IPS-20b (cell line): ENCODE data around the gene CADPS.

ENCODE experiments used
- H3K27ac ChIP-seq: one replicate; pipeline ENCODE4 v1.5.1; 2013; ENCODE audit warnings: low read length
- H3K27me3 ChIP-seq: 2 replicates; pipeline ENCODE4 v1.6.1; 2013; ENCODE audit warnings: mild to moderate bottlenecking, low read length, inconsistent platforms; ENCODE audit not compliant: insufficient read depth
- H3K36me3 ChIP-seq: 2 replicates; pipeline ENCODE4 v1.6.1; 2013; ENCODE audit warnings: low read depth, mild to moderate bottlenecking, inconsistent platforms, low read length, moderate library complexity; ENCODE audit not compliant: insufficient read depth
- H3K4me1 ChIP-seq: 2 replicates; pipeline ENCODE4 v1.6.1; 2013; ENCODE audit warnings: mild to moderate bottlenecking, control low read depth, inconsistent platforms, low read length, moderate library complexity; ENCODE audit not compliant: insufficient read depth
- H3K4me3 ChIP-seq: 2 replicates; pipeline ENCODE4 v1.5.1; 2013; ENCODE audit warnings: mild to moderate bottlenecking, low read length, inconsistent platforms
- H3K9ac ChIP-seq: 2 replicates; pipeline ENCODE4 v1.6.1; 2013; ENCODE audit warnings: low read depth, mild to moderate bottlenecking, inconsistent platforms, low read length, moderate library complexity
- H3K9me3 ChIP-seq: 2 replicates; pipeline ENCODE4 v1.6.1; 2013; ENCODE audit warnings: mild to moderate bottlenecking, low read depth, low read length, inconsistent platforms; ENCODE audit not compliant: insufficient read depth

CADPS gene

DNA sequence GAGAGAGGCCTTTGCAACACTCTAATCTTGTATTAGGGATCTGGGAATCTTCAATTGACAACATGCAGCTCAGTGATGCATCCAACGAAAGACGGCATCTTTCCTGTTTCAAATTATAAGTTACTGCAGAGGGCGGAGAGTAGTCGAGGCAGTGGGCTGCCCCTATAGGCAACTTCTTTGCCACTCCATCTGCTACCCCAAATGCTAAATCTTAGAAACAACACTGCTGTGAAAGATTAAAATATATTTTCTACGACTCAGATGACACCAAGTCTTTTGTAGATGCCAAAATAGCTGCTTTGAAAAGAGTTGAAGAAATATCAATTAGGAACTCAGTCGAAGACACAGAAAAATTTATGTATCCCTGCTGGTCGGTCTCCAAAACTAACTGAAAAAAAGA, 340.9 kb downstream of the CADPS start:
- Histone ChIP-seq H3K9ac (no peak overlapping the region), H3K4me1 (peaks cover 21% of the 10 kb centered on the region), H3K27ac (no peak overlapping the region), H3K27me3 (no peaks in the 10 kb centered on the region), H3K36me3 (no peaks in the 10 kb centered on the region), H3K9me3 (no peaks in the 10 kb centered on the region), H3K4me3 (no peak overlapping the region)

DNA sequence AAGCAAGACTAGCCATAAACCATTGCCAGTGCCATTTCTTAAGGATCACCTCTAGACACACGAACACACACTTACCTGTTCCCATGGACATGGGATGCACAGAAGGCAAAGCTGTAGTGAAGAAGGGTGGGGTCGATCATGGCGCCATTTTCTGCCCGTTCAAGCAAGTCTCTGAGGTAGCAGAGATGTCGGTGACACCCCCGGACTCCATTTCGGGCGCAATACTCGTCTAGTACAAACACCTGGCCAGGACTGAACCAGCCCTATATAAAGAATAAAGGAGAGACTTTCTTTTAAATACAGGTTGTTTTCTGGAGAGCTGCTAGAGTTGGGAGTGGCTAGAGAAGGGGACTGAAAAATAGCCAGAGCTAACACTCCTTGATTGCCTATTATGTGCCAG, 342.4 kb downstream of the CADPS start:
- H3K27me3 ChIP-seq = no peaks in the 10 kb centered on the region
- H3K9ac ChIP-seq = no peak overlapping the region
- H3K4me3 ChIP-seq = no peak overlapping the region

DNA sequence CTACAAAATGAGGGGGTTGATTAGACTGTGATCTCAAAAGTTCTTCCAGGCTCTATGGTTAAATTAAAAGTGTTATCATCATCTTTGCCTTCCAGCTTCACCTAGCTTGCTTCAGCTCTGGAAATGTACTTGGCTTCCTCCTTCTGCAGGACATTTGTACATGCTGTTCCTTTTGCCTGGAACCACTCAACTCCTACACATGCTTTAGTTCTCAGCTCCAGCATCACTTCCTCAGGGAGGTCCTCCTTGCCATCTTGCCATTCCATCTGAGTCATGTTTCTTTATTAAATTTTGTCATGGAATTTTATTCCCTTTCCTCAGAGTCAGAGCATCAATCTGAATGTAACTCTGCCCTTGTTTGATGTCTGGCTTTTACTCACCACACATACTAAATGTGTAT, 343.2 kb downstream of the CADPS start:
- Histone ChIP-seq H3K27ac (no peak overlapping the region), H3K4me3 (no peak overlapping the region), H3K36me3 (no peaks in the 10 kb centered on the region), H3K27me3 (no peaks in the 10 kb centered on the region), H3K4me1 (peaks cover 6% of the 10 kb centered on the region), H3K9me3 (no peaks in the 10 kb centered on the region), H3K9ac (no peak overlapping the region)

More for the DNA sequence above, 342.4 kb downstream of the CADPS start:
- no peak overlapping the region for H3K27ac ChIP-seq
- no peaks in the 10 kb centered on the region for H3K36me3 ChIP-seq
- peaks cover 7% of the 10 kb centered on the region for H3K4me1 ChIP-seq
- no peaks in the 10 kb centered on the region for H3K9me3 ChIP-seq

DNA sequence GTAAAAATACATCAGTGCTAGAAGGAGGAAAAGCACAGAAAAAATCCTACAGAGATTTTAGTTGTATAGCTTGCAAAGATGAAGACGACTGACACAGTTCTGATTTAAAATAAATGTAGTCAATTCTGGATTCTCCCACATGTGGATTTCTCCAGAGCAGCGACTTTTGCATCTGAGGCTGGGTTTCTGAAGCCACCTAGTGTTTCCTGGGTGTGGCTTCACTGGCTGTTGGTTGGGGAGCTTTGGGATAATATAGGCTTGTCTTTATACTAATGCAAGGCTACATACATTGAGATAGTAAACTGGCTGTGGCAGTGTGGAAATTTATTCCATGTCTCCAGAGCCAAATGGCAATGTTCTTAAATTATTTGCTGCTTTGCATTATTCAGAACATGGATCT, 343.7 kb downstream of the CADPS start:
- no peak overlapping the region for H3K27ac ChIP-seq
- H3K4me3 ChIP-seq = no peak overlapping the region
- H3K9ac ChIP-seq = no peak overlapping the region
- H3K4me1 ChIP-seq = peaks cover 9% of the 10 kb centered on the region
- no peaks in the 10 kb centered on the region for H3K36me3 ChIP-seq
- H3K27me3 ChIP-seq = no peaks in the 10 kb centered on the region
- H3K9me3 ChIP-seq = no peaks in the 10 kb centered on the region

DNA sequence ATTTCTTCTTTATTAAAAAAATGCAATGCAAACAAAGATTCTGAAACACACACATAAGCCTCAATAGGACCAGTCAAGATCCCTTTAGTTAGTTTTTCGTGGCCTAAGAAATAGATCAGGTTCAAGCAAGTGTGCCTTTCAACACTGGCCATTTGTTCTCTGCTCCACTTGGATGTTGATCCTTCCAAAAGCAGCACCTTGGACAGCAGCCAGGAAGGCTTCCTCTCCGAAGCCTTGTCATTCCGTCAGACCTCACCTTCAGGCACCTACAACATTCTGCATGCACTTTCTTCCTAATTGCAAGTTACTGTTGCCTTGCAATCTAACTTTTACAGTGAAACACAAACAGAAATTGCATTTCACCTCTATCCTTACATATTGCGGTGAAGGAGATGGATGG, 346.0 kb downstream of the CADPS start:
- Histone ChIP-seq H3K9ac (no peak overlapping the region), H3K4me3 (no peak overlapping the region), H3K27ac (no peak overlapping the region), H3K9me3 (no peaks in the 10 kb centered on the region), H3K27me3 (no peaks in the 10 kb centered on the region), H3K4me1 (peaks cover 9% of the 10 kb centered on the region), H3K36me3 (no peaks in the 10 kb centered on the region)

DNA sequence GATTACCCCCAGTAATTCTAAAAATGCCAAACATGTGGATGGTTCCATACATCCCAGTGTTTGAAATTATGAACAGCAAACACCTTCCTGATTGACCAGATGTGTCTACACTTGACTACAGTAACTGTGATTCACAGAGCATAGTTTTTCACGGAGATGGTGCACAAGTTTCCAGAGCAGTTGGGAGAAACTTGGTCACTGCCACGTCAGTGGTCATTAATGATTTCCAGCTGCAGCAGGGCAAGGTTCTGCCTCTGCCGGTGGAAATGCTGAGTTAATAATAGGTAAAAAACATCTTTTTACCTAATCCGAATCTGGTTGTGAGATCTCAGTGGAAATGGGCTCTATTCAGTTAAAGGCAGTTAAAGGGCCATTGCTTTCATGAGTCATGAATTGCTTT, 347.7 kb downstream of the CADPS start:
- Histone ChIP-seq H3K9ac (no peak overlapping the region), H3K27ac (no peak overlapping the region), H3K4me1 (peaks cover 9% of the 10 kb centered on the region), H3K27me3 (no peaks in the 10 kb centered on the region), H3K9me3 (no peaks in the 10 kb centered on the region), H3K36me3 (no peaks in the 10 kb centered on the region), H3K4me3 (no peak overlapping the region)

DNA sequence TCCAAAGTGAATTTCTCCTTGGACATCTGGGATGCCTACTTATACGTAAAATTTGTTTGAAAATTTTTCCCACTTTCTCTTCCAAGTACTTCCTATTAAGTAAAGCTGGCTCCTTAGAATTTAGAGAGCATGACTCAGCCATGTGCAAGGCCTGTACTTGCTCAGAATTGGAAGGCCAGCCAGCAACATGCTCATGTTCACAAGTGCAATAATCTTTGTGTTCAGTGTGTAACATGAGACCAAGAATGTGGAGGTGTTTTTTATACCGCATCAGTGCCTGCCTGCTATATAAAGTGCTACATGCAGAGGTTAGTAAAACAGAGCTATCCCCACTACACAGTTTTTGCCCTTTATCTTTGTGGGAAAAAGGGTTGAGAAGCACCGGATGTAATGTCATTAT, 349.9 kb downstream of the CADPS start:
- Histone ChIP-seq H3K27me3 (no peaks in the 10 kb centered on the region), H3K36me3 (no peaks in the 10 kb centered on the region), H3K9me3 (no peaks in the 10 kb centered on the region), H3K9ac (no peak overlapping the region), H3K4me1 (peaks cover 4% of the 10 kb centered on the region; the same call in 1 of the 2 replicates), H3K27ac (no peak overlapping the region), H3K4me3 (no peak overlapping the region)

DNA sequence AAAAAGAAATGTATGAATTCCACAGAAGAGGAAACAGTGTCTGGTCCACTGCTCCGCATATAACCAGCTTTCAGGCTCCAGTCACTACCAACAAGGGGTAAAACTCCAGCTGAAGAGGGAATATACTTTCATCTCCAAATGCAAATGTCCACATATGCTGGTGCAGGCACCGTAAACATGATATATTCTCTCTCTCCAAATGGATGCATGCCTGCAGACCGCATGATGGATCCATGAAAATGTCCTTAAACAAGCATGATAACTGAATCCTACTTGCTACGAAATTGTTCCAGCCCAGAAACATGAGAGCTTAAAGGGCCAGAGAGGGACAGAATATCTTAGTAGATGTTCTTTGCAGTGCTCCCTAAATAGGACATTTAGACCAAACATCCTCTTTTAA, 351.5 kb downstream of the CADPS start:
- no peak overlapping the region for H3K9ac ChIP-seq
- H3K27ac ChIP-seq = no peak overlapping the region
- no peaks in the 10 kb centered on the region for H3K27me3 ChIP-seq
- H3K4me3 ChIP-seq = no peak overlapping the region
- H3K4me1 ChIP-seq = peaks cover 4% of the 10 kb centered on the region; the same call in 1 of the 2 replicates
- H3K36me3 ChIP-seq = no peaks in the 10 kb centered on the region
- H3K9me3 ChIP-seq = no peaks in the 10 kb centered on the region

DNA sequence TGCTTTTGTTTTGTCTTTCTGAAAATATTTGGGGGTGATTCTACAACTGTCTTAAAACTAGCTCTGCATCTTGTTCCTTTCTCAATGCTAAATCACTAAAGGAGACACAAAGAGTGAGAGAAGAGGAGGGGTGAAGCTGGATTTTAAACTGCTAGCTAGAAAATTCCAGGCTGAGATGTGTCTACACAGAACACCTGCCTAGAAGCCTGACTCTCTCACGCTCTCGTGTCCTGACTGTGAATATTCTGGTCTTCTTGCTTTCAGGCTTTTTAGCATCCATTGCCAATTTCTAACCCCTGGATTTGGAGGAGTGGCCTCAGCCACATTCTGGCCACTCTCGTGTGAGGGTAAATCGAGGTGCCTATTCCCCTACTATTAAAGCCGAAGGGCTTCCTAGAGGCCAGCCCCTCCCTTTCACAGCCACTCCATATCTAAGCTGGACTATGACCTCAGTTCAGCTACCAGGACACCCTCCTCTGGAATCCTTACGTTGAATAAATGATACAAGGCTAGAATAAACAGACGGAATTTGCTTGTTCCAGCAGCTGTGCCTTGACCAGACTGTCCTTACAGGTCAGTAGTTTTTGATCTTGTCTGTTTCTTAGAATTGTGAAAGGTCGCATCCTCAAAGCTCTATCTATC, 353.6 kb downstream of the CADPS start:
- Histone ChIP-seq H3K9ac (no peak overlapping the region), H3K36me3 (no peaks in the 10 kb centered on the region), H3K4me1 (no peaks in the 10 kb centered on the region), H3K27ac (no peak overlapping the region), H3K27me3 (no peaks in the 10 kb centered on the region), H3K4me3 (no peak overlapping the region), H3K9me3 (no peaks in the 10 kb centered on the region)

DNA sequence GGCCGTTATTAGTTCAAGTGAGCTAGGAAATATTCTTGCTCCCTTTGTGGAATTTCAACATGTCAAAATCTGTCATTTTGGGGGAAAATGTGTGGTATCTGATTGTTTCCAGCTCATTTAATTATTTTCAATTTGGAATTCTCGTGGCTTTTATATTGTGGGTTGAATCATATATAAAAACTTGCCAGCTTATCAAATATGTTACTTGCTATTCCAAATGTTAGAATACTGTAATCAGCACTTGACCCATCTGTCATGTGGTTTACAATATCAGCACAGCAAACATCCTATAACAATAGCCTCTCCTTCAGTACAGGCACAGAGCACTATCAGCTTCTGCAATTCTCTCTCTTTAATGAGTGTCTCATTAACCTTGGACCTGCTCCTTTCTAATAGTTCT, 371.7 kb downstream of the CADPS start:
- Histone ChIP-seq H3K9ac (no peak overlapping the region), H3K36me3 (no peaks in the 10 kb centered on the region), H3K27me3 (no peaks in the 10 kb centered on the region), H3K9me3 (no peaks in the 10 kb centered on the region), H3K27ac (no peak overlapping the region), H3K4me3 (no peak overlapping the region), H3K4me1 (no peaks in the 10 kb centered on the region)

DNA sequence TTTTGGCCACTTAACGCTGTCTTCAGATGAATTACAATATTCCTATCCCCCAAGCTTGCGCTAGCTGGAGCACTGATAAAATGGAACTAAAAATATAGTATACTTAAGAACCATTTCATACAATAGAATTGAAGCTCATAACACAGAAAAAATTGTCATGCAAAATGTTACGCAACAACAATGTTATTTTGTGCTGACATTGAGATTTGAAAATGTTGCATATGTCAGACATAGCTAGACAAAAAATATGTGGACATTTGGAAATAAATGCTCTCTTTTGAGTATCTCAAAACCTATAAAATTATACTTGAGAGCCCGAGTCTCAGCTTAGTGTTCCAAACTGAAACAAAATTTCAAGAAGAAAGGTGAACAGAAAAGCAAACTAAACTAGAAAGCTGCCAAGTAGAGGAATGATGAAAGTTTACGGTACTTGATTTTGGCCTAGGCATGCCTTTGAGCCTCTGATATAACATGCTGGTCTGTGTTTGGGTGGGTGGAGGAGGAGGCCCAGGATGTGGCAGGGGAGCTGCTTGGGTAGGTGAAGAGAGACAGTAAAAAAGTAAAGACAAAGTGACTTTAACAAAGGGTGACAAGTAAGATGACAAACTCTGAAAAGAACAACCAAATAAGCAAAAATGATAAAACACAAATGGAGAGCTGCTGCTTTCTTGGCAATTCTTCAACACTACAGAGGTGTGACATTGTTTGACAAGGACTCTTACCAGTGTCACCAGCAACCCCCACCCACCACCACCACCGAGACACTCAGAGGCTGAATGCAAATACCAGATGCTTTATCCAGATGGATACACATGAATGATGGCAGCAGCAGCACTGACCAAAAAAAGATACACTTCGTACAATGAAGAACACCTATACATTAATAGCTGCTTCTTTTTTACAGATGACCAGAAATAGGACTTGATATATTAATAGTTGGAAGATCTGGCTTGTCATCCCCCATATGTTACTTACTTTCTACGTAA, 372.6 kb downstream of the CADPS start:
- Histone ChIP-seq H3K27me3 (no peaks in the 10 kb centered on the region), H3K4me1 (no peaks in the 10 kb centered on the region), H3K27ac (no peak overlapping the region), H3K36me3 (no peaks in the 10 kb centered on the region), H3K4me3 (no peak overlapping the region), H3K9ac (no peak overlapping the region), H3K9me3 (no peaks in the 10 kb centered on the region)

DNA sequence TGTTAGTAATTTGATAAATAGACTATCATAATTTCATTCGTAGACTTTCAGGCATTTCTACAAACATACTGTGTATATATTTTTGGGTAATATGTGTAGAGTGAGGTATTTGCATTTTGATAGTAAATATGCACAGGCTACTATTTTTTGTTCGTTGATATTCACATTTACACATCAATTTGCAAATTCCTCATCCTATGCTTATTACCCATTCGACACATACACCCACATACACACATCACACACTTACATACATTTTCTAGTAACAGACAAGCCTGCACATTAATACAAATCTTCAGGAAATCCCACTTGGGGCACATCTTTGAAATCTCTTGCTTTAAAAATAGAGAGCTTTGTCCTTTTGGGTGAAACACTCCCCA, 373.9 kb downstream of the CADPS start:
- H3K9ac ChIP-seq = no peak overlapping the region
- no peak overlapping the region for H3K27ac ChIP-seq
- H3K4me1 ChIP-seq = no peaks in the 10 kb centered on the region
- no peaks in the 10 kb centered on the region for H3K36me3 ChIP-seq
- no peaks in the 10 kb centered on the region for H3K27me3 ChIP-seq
- H3K4me3 ChIP-seq = no peak overlapping the region
- no peaks in the 10 kb centered on the region for H3K9me3 ChIP-seq
